ENCODE data around the gene GIT2.
"Not testable (repeated sequence)": the region's sequence is repeated elsewhere in the genome, so short reads cannot be mapped to it uniquely, and the experiment has no call there.

Gene GIT2

GRCh38 chr12:109989380-109989779, 6.8 kb downstream of the GIT2 start:
- no peak overlapping the region for H3K4me3 ChIP-seq (ENCODE audit: low read depth in 1 of 2, low read length in 2 of 2)
- H3K4me1 ChIP-seq (ENCODE audit: insufficient read depth, low read length), result peaks cover 14% of the 10 kb centered on the region
- H3K27me3 ChIP-seq (ENCODE audit: insufficient read depth, low read length, poor library complexity), result no peaks in the 10 kb centered on the region
- no peak overlapping the region for H3K4me2 ChIP-seq (ENCODE audit: insufficient read depth, low read length)
- H3K9me3 ChIP-seq (ENCODE audit: insufficient read depth, low read length, severe bottlenecking), result no peaks in the 10 kb centered on the region
- H3K36me3 ChIP-seq (ENCODE audit: insufficient read depth, low read length), result peaks cover 69% of the 10 kb centered on the region
- H3K9ac ChIP-seq (ENCODE audit: low read depth, low read length), result no peak overlapping the region
- peaks cover 9% of the 10 kb centered on the region; the same call in 1 of the 2 replicates for H4K20me1 ChIP-seq (ENCODE audit: insufficient read depth, low read length)
- ATAC-seq (ENCODE audit: insufficient read depth, low read depth) (no peak), DNase-seq (no peak)
- no peak overlapping the region for H3K27ac ChIP-seq (ENCODE audit: low read length)
- no peak overlapping the region for H2AFZ ChIP-seq (ENCODE audit: low read depth, low read length)
- peaks cover 46% of the 10 kb centered on the region for H3K79me2 ChIP-seq (ENCODE audit: insufficient read depth, low read length)
- TF ChIP-seq EZH2 (IDR thresholded peaks at IDR 0.05; ENCODE audit: borderline replicate concordance, low read depth, low read length, severe bottlenecking) (no peak), CTCF (IDR thresholded peaks at IDR 0.05; ENCODE audit: borderline replicate concordance, extremely low read depth, low read length, poor library complexity, severe bottlenecking) (no peak)

DNA sequence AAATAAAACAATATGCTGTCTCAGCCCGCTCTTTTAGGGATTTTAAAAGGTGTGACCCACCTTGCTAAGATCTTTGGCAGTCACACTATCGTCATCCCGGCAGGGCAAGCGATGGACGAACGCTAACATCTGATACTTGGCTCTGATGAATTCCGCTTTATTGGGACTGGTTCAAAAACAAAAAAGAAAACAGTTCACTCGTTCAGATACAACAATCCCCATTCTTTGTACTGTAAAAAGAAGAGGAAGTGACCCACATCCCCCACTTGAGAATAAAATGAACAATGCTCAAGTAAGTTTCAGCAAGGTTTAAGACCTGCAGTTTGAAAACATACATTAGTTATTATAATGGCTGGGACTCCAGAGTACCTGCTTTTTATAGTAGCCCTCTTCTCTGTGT, 7.3 kb downstream of the GIT2 start:
- no peak overlapping the region for H3K9ac ChIP-seq (ENCODE audit: low read depth, low read length)
- H3K4me1 ChIP-seq (ENCODE audit: insufficient read depth, low read length), result peaks cover 9% of the 10 kb centered on the region
- H3K27me3 ChIP-seq (ENCODE audit: insufficient read depth, low read length, poor library complexity), result no peaks in the 10 kb centered on the region
- H4K20me1 ChIP-seq (ENCODE audit: insufficient read depth, low read length), result peaks cover 7% of the 10 kb centered on the region; the same call in 1 of the 2 replicates
- H3K79me2 ChIP-seq (ENCODE audit: insufficient read depth, low read length), result peaks cover 41% of the 10 kb centered on the region
- H3K9me3 ChIP-seq (ENCODE audit: insufficient read depth, low read length, severe bottlenecking), result no peaks in the 10 kb centered on the region
- no peak for TF ChIP-seq EZH2 (IDR thresholded peaks at IDR 0.05; ENCODE audit: borderline replicate concordance, low read depth, low read length, severe bottlenecking)
- no peak for TF ChIP-seq CTCF (IDR thresholded peaks at IDR 0.05; ENCODE audit: borderline replicate concordance, extremely low read depth, low read length, poor library complexity, severe bottlenecking)
- DNase-seq, result no peak
- no peak overlapping the region for H2AFZ ChIP-seq (ENCODE audit: low read depth, low read length)
- ATAC-seq (ENCODE audit: insufficient read depth, low read depth), result no peak
- H3K4me2 ChIP-seq (ENCODE audit: insufficient read depth, low read length), result no peak overlapping the region
- H3K36me3 ChIP-seq (ENCODE audit: insufficient read depth, low read length), result peaks cover 74% of the 10 kb centered on the region
- H3K4me3 ChIP-seq (ENCODE audit: low read depth in 1 of 2, low read length in 2 of 2), result no peak overlapping the region
- no peak overlapping the region for H3K27ac ChIP-seq (ENCODE audit: low read length)

- DNase-seq, result no peak
- Histone ChIP-seq H3K4me1 (ENCODE audit: insufficient read depth, low read length) (peaks cover 3% of the 10 kb centered on the region), H3K36me3 (ENCODE audit: insufficient read depth, low read length) (peaks cover 80% of the 10 kb centered on the region), H3K27me3 (ENCODE audit: insufficient read depth, low read length, poor library complexity) (no peaks in the 10 kb centered on the region), H4K20me1 (ENCODE audit: insufficient read depth, low read length) (peaks cover 3% of the 10 kb centered on the region; the same call in 1 of the 2 replicates), H3K9ac (ENCODE audit: low read depth, low read length) (no peak overlapping the region), H3K27ac (ENCODE audit: low read length) (no peak overlapping the region), H3K4me2 (ENCODE audit: insufficient read depth, low read length) (no peak overlapping the region), H3K4me3 (ENCODE audit: low read depth in 1 of 2, low read length in 2 of 2) (no peak overlapping the region), H2AFZ (ENCODE audit: low read depth, low read length) (no peak overlapping the region), H3K9me3 (ENCODE audit: insufficient read depth, low read length, severe bottlenecking) (no peaks in the 10 kb centered on the region), H3K79me2 (ENCODE audit: insufficient read depth, low read length) (peaks cover 35% of the 10 kb centered on the region)
- no peak for ATAC-seq (ENCODE audit: insufficient read depth, low read depth)
- no peak for TF ChIP-seq CTCF (IDR thresholded peaks at IDR 0.05; ENCODE audit: borderline replicate concordance, extremely low read depth, low read length, poor library complexity, severe bottlenecking)
- no peak for TF ChIP-seq EZH2 (IDR thresholded peaks at IDR 0.05; ENCODE audit: borderline replicate concordance, low read depth, low read length, severe bottlenecking)
Observed at GRCh38 chr12:109988274-109988673, 7.9 kb downstream of the GIT2 start.

DNA sequence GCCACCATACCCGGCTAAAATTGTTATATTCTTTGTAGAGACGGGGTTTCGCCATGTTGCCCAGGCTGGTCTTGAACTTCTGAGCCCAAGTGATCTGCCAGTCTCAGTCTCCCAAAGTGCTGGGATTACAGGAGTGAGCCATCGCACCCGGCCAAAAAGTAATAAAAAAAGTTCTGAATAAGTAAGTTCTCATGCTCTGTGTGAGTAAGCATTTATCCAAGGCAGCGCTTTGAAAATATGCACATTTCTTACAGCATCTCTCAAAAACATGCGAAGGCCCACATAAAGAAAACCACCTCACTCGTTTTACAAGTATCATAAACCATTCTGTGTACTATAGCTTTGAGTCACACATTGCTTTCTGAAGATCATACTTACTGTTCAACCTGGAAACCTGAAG, 8.6 kb downstream of the GIT2 start:
- peaks cover 28% of the 10 kb centered on the region for H3K79me2 ChIP-seq (ENCODE audit: insufficient read depth, low read length)
- no peaks in the 10 kb centered on the region; the same call in 1 of the 2 replicates for H4K20me1 ChIP-seq (ENCODE audit: insufficient read depth, low read length)
- H2AFZ ChIP-seq (ENCODE audit: low read depth, low read length), result no peak overlapping the region
- H3K27ac ChIP-seq (ENCODE audit: low read length), result no peak overlapping the region
- no peak overlapping the region for H3K4me2 ChIP-seq (ENCODE audit: insufficient read depth, low read length)
- no peaks in the 10 kb centered on the region for H3K27me3 ChIP-seq (ENCODE audit: insufficient read depth, low read length, poor library complexity)
- ATAC-seq (ENCODE audit: insufficient read depth, low read depth) (no peak), DNase-seq (no peak)
- no peaks in the 10 kb centered on the region for H3K9me3 ChIP-seq (ENCODE audit: insufficient read depth, low read length, severe bottlenecking)
- peaks cover 85% of the 10 kb centered on the region for H3K36me3 ChIP-seq (ENCODE audit: insufficient read depth, low read length)
- no peak overlapping the region for H3K9ac ChIP-seq (ENCODE audit: low read depth, low read length)
- H3K4me3 ChIP-seq (ENCODE audit: low read depth in 1 of 2, low read length in 2 of 2), result no peak overlapping the region
- no peak for TF ChIP-seq CTCF (IDR thresholded peaks at IDR 0.05; ENCODE audit: borderline replicate concordance, extremely low read depth, low read length, poor library complexity, severe bottlenecking)
- TF ChIP-seq EZH2 (IDR thresholded peaks at IDR 0.05; ENCODE audit: borderline replicate concordance, low read depth, low read length, severe bottlenecking), result no peak
- no peaks in the 10 kb centered on the region for H3K4me1 ChIP-seq (ENCODE audit: insufficient read depth, low read length)

- H3K4me2 ChIP-seq (ENCODE audit: insufficient read depth, low read length); H3K4me3 ChIP-seq (ENCODE audit: low read depth in 1 of 2, low read length in 2 of 2); H4K20me1 ChIP-seq (ENCODE audit: insufficient read depth, low read length); H2AFZ ChIP-seq (ENCODE audit: low read depth, low read length); H3K27ac ChIP-seq (ENCODE audit: low read length); DNase-seq; ATAC-seq (ENCODE audit: insufficient read depth, low read depth); H3K27me3 ChIP-seq (ENCODE audit: insufficient read depth, low read length, poor library complexity); H3K9me3 ChIP-seq (ENCODE audit: insufficient read depth, low read length, severe bottlenecking); H3K4me1 ChIP-seq (ENCODE audit: insufficient read depth, low read length); H3K9ac ChIP-seq (ENCODE audit: low read depth, low read length): not testable (repeated sequence)
- H3K36me3 ChIP-seq (ENCODE audit: insufficient read depth, low read length), result peaks cover 88% of the 10 kb centered on the region
- H3K79me2 ChIP-seq (ENCODE audit: insufficient read depth, low read length), result peaks cover 16% of the 10 kb centered on the region
Observed at GRCh38 chr12:109986236-109986635, 9.9 kb downstream of the GIT2 start.
